IMR-90 (cell line): ENCODE data around the gene SRCIN1. TPM values are rescaled to one million over a fixed set of nuclear protein-coding genes. Genes with fewer than 3 reads are reported as not detected.

Source experiments
- BHLHE40 ChIP-seq: fragments of 150-350 bp; IDR thresholded peaks from 2 replicates; pipeline ENCODE4 v1.6.1; 2016; ENCODE audit warnings: mild to moderate bottlenecking, low read depth, low read length
- CTCF ChIP-seq: conservative IDR thresholded peaks from 2 replicates; pipeline ENCODE4 v1.5.1; 2012; ENCODE audit warnings: mild to moderate bottlenecking, low read depth, low read length, improper control_type of control experiment
- FOS ChIP-seq: fragments of 150-350 bp; IDR thresholded peaks from 2 replicates; pipeline ENCODE4 v1.6.1; 2016; ENCODE audit warnings: low read depth, low read length
- MAZ ChIP-seq: IDR thresholded peaks from 2 replicates; pipeline ENCODE4 v1.6.1; 2012; ENCODE audit warnings: low read depth, mild to moderate bottlenecking, low read length, improper control_type of control experiment, moderate library complexity, borderline replicate concordance
- polyA plus RNA-seq, 3 experiments: library from polyadenylated mRNA; depleted of rRNA; stranded (reverse); fragments of >200 nt; gene quantifications; 2 replicates each; pipeline ENCODE4 v1.2.3, GENCODE V29; 2012; ENCODE audit warnings: low replicate concordance in 1 of 3
- total RNA-seq: library from RNA; depleted of rRNA; stranded (reverse); fragments of >200 nt; gene quantifications from 2 replicates; pipeline ENCODE4 v1.2.3, GENCODE V29; 2012

The SRCIN1 gene
- total and polyA plus RNA-seq, 2 of the 4 experiments (the other 2 are of a cell fraction): not detected

- no peak for TF ChIP-seq CTCF
- no peak for TF ChIP-seq BHLHE40
- no peak for TF ChIP-seq FOS
- no peak for TF ChIP-seq MAZ
Observed at GRCh38 chr17:38605411-38605840, 326 bp downstream of the SRCIN1 start (continued).
